ENCODE data around the gene GPC6.

DNA sequence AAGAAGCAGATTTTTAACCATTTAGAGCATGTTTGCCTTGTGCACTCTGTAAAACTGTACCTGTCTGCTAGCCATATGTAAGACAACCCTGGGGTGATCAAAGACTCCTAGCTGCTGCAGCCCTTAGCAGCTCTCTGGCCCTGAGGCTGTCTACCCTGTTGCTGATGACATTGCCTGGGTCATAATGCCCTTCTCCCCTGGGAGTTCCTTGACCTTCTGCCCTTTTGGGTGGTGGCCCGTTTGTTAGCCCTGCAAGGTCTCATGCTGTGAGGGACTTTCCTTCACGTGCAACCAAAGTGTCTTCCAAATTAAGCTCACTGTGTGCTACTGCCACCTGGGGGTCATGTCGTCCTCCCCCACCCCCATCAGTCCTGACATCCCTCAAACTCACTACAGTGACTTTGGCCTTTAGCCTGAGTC is 7.4 kb downstream of the GPC6 start:
- no peak for TF ChIP-seq CTCF (IDR thresholded peaks at IDR 0.05 in 2 of 3, conservative IDR thresholded peaks at IDR 0.05 in 1 of 3; ENCODE audit: borderline replicate concordance in 1 of 3, insufficient read depth in 1 of 3, low read depth in 2 of 3, low read length in 2 of 3)
- TF ChIP-seq, protein P1, sequence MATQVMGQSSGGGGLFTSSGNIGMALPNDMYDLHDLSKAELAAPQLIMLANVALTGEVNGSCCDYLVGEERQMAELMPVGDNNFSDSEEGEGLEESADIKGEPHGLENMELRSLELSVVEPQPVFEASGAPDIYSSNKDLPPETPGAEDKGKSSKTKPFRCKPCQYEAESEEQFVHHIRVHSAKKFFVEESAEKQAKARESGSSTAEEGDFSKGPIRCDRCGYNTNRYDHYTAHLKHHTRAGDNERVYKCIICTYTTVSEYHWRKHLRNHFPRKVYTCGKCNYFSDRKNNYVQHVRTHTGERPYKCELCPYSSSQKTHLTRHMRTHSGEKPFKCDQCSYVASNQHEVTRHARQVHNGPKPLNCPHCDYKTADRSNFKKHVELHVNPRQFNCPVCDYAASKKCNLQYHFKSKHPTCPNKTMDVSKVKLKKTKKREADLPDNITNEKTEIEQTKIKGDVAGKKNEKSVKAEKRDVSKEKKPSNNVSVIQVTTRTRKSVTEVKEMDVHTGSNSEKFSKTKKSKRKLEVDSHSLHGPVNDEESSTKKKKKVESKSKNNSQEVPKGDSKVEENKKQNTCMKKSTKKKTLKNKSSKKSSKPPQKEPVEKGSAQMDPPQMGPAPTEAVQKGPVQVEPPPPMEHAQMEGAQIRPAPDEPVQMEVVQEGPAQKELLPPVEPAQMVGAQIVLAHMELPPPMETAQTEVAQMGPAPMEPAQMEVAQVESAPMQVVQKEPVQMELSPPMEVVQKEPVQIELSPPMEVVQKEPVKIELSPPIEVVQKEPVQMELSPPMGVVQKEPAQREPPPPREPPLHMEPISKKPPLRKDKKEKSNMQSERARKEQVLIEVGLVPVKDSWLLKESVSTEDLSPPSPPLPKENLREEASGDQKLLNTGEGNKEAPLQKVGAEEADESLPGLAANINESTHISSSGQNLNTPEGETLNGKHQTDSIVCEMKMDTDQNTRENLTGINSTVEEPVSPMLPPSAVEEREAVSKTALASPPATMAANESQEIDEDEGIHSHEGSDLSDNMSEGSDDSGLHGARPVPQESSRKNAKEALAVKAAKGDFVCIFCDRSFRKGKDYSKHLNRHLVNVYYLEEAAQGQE (IDR thresholded peaks at IDR 0.05; ENCODE audit: low read depth): no peak
- TF ChIP-seq MAX (IDR thresholded peaks at IDR 0.05): no peak
- no peak for TF ChIP-seq POLR2A (IDR thresholded peaks at IDR 0.05; ENCODE audit: borderline replicate concordance, extremely low read depth, insufficient read depth, insufficient read length)
- no peak for TF ChIP-seq ZNF274 (IDR thresholded peaks at IDR 0.05; ENCODE audit: low read depth, low read length)
- TF ChIP-seq SRF (IDR thresholded peaks at IDR 0.05; ENCODE audit: low read depth): no peak
- no peak for TF ChIP-seq SP1 (IDR thresholded peaks at IDR 0.05; ENCODE audit: low read depth)
- no peak for TF ChIP-seq YY1 (IDR thresholded peaks at IDR 0.05; ENCODE audit: extremely low read depth, insufficient replicate concordance, low read depth, low read length)
- no peak for TF ChIP-seq POLR2AphosphoS5 (IDR thresholded peaks at IDR 0.05; ENCODE audit: low read depth, low read length)
- TF ChIP-seq ZFX (IDR thresholded peaks at IDR 0.05): no peak
- TF ChIP-seq ATF3 (IDR thresholded peaks at IDR 0.05): no peak
- no peak for TF ChIP-seq EZH2 (IDR thresholded peaks at IDR 0.05)
- TF ChIP-seq SIN3A (IDR thresholded peaks at IDR 0.05; ENCODE audit: low read depth): no peak
